Measurements from ENCODE around the gene DUSP16. TPM values are rescaled to one million over a fixed set of nuclear protein-coding genes. Genes with fewer than 3 reads are reported as not detected.
"Not testable (repeated sequence)": the region's sequence is repeated elsewhere in the genome, so short reads cannot be mapped to it uniquely, and the experiment has no call there.

Gene DUSP16
- 24.2 TPM for total RNA-seq

- peak; percentile 98 for DNase-seq
Measured at GRCh38 chr12:12562585-12563261, at the start of gene DUSP16. TSS of gene DUSP16 (minus strand) at chr12:12562863. CDS start at chr12:12521098, 41,765 bp downstream.

- peak; percentile 25 for DNase-seq
Measured at GRCh38 chr12:12612358-12612757, 49.7 kb upstream of the DUSP16 start.

GRCh38 chr12:12611512-12612306, 49.0 kb upstream of the DUSP16 start, which contains the start of gene CREBL2:
TSS of gene CREBL2 (plus strand) at chr12:12611876. CDS start at chr12:12612173, 297 bp downstream.
- peak; percentile 98 for DNase-seq

GRCh38 chr12:12610711-12611110, 48.0 kb upstream of the DUSP16 start:
- DNase-seq, result no peak

GRCh38 chr12:12609692-12610091, 47.0 kb upstream of the DUSP16 start:
- no peak for DNase-seq

- no peak for DNase-seq
Measured at GRCh38 chr12:12608557-12608957, 45.9 kb upstream of the DUSP16 start.

- no peak for DNase-seq
Measured at GRCh38 chr12:12606781-12607589, 44.3 kb upstream of the DUSP16 start.

- DNase-seq, result no peak
Measured at GRCh38 chr12:12604740-12605139, 42.1 kb upstream of the DUSP16 start.

- DNase-seq, result no peak
Measured at GRCh38 chr12:12600659-12601058, 38.0 kb upstream of the DUSP16 start.

- peak; percentile 7 for DNase-seq
Measured at GRCh38 chr12:12599750-12600643, 37.3 kb upstream of the DUSP16 start.

- no peak for DNase-seq
Measured at GRCh38 chr12:12598864-12599263, 36.2 kb upstream of the DUSP16 start.

GRCh38 chr12:12596598-12596997, 33.9 kb upstream of the DUSP16 start:
- not testable (repeated sequence) for DNase-seq

- DNase-seq, result not testable (repeated sequence)
Measured at GRCh38 chr12:12595929-12596328, 33.3 kb upstream of the DUSP16 start.

GRCh38 chr12:12592930-12593329, 30.3 kb upstream of the DUSP16 start:
- no peak for DNase-seq

GRCh38 chr12:12590961-12591360, 28.3 kb upstream of the DUSP16 start:
- no peak for DNase-seq

- DNase-seq, result not testable (repeated sequence)
Measured at GRCh38 chr12:12588436-12588835, 25.8 kb upstream of the DUSP16 start.

- no peak for DNase-seq
Measured at GRCh38 chr12:12587878-12588277, 25.2 kb upstream of the DUSP16 start.

GRCh38 chr12:12586879-12587675, 24.4 kb upstream of the DUSP16 start:
- DNase-seq, result no peak

- no peak for DNase-seq
Measured at GRCh38 chr12:12585115-12585863, 22.6 kb upstream of the DUSP16 start.

All from skin of body (tissue), 2 donors.